Measurements from ENCODE around the gene MBOAT1.

Gene MBOAT1

DNA sequence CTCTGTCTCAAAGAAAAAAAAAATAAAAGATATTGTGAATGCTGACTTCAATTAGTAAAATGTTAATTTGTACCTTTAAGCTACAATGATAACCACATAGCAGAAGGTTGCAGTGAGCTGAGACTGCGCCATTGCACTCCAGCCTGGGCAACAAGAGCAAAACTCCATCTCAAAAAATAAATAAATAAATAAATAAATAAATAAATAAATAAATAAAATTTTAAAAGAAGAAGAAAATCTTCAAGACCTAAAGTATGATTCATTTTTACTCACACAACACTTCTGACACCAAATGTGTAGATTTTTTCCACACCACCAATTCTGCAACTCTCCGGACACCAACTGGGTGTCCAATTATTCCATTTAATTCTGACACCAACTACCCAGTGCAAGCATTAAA lies 28.8 kb upstream of the MBOAT1 start:
- Histone ChIP-seq H3K4me3 (ENCODE audit: low read length) (no peak overlapping the region), H3K4me1 (ENCODE audit: insufficient read depth, low read length) (peaks cover 30% of the 10 kb centered on the region), H2AFZ (ENCODE audit: low read depth, low read length) (no peak overlapping the region), H3K27me3 (ENCODE audit: insufficient read depth, low read length) (no peaks in the 10 kb centered on the region), H3K36me3 (ENCODE audit: insufficient read depth, low read length) (no peaks in the 10 kb centered on the region), H3K9me3 (ENCODE audit: low read length) (peaks cover 3% of the 10 kb centered on the region)

GRCh38 chr6:20238688-20239587 lies 26.7 kb upstream of the MBOAT1 start:
- peaks cover 3% of the 10 kb centered on the region for H3K9me3 ChIP-seq (ENCODE audit: low read length)
- no peak overlapping the region for H3K4me3 ChIP-seq (ENCODE audit: low read length)
- H3K27me3 ChIP-seq (ENCODE audit: insufficient read depth, low read length): no peaks in the 10 kb centered on the region
- H3K4me1 ChIP-seq (ENCODE audit: insufficient read depth, low read length): peaks cover 28% of the 10 kb centered on the region
- H2AFZ ChIP-seq (ENCODE audit: low read depth, low read length): no peak overlapping the region
- no peaks in the 10 kb centered on the region for H3K36me3 ChIP-seq (ENCODE audit: insufficient read depth, low read length)

- peaks cover 17% of the 10 kb centered on the region for H3K4me1 ChIP-seq (ENCODE audit: insufficient read depth, low read length)
- H3K4me3 ChIP-seq (ENCODE audit: low read length): no peak overlapping the region
- H3K9me3 ChIP-seq (ENCODE audit: low read length): peaks cover 3% of the 10 kb centered on the region
- no peak overlapping the region for H2AFZ ChIP-seq (ENCODE audit: low read depth, low read length)
- no peaks in the 10 kb centered on the region for H3K27me3 ChIP-seq (ENCODE audit: insufficient read depth, low read length)
- H3K36me3 ChIP-seq (ENCODE audit: insufficient read depth, low read length): no peaks in the 10 kb centered on the region
These were observed 25.6 kb upstream of the MBOAT1 start for GRCh38 chr6:20237677-20238460.

GRCh38 chr6:20236909-20237600 lies 24.8 kb upstream of the MBOAT1 start:
- H3K4me1 ChIP-seq (ENCODE audit: insufficient read depth, low read length): peaks cover 9% of the 10 kb centered on the region
- H3K36me3 ChIP-seq (ENCODE audit: insufficient read depth, low read length): no peaks in the 10 kb centered on the region
- H3K4me3 ChIP-seq (ENCODE audit: low read length): no peak overlapping the region
- H2AFZ ChIP-seq (ENCODE audit: low read depth, low read length): no peak overlapping the region
- H3K27me3 ChIP-seq (ENCODE audit: insufficient read depth, low read length): no peaks in the 10 kb centered on the region
- H3K9me3 ChIP-seq (ENCODE audit: low read length): peaks cover 3% of the 10 kb centered on the region

- H3K9me3 ChIP-seq (ENCODE audit: low read length): peaks cover 3% of the 10 kb centered on the region
- H3K4me1 ChIP-seq (ENCODE audit: insufficient read depth, low read length): peaks cover 2% of the 10 kb centered on the region
These were observed 24.1 kb upstream of the MBOAT1 start for GRCh38 chr6:20236344-20236743.

GRCh38 chr6:20235041-20235440 lies 22.8 kb upstream of the MBOAT1 start:
- no peak overlapping the region for H3K4me3 ChIP-seq (ENCODE audit: low read length)
- peaks cover 3% of the 10 kb centered on the region for H3K9me3 ChIP-seq (ENCODE audit: low read length)
- H3K36me3 ChIP-seq (ENCODE audit: insufficient read depth, low read length): no peaks in the 10 kb centered on the region
- no peak overlapping the region for H2AFZ ChIP-seq (ENCODE audit: low read depth, low read length)
- H3K27me3 ChIP-seq (ENCODE audit: insufficient read depth, low read length): no peaks in the 10 kb centered on the region
- no peaks in the 10 kb centered on the region for H3K4me1 ChIP-seq (ENCODE audit: insufficient read depth, low read length)

More at GRCh38 chr6:20236344-20236743, 24.1 kb upstream of the MBOAT1 start:
- H3K36me3 ChIP-seq (ENCODE audit: insufficient read depth, low read length): no peaks in the 10 kb centered on the region
- no peak overlapping the region for H3K4me3 ChIP-seq (ENCODE audit: low read length)
- no peaks in the 10 kb centered on the region for H3K27me3 ChIP-seq (ENCODE audit: insufficient read depth, low read length)
- H2AFZ ChIP-seq (ENCODE audit: low read depth, low read length): no peak overlapping the region

- Histone ChIP-seq H3K36me3 (ENCODE audit: insufficient read depth, low read length) (no peaks in the 10 kb centered on the region), H3K27me3 (ENCODE audit: insufficient read depth, low read length) (no peaks in the 10 kb centered on the region), H2AFZ (ENCODE audit: low read depth, low read length) (no peak overlapping the region), H3K9me3 (ENCODE audit: low read length) (peaks cover 3% of the 10 kb centered on the region), H3K4me3 (ENCODE audit: low read length) (no peak overlapping the region), H3K4me1 (ENCODE audit: insufficient read depth, low read length) (no peaks in the 10 kb centered on the region)
These were observed 21.9 kb upstream of the MBOAT1 start for GRCh38 chr6:20234136-20234535.

DNA sequence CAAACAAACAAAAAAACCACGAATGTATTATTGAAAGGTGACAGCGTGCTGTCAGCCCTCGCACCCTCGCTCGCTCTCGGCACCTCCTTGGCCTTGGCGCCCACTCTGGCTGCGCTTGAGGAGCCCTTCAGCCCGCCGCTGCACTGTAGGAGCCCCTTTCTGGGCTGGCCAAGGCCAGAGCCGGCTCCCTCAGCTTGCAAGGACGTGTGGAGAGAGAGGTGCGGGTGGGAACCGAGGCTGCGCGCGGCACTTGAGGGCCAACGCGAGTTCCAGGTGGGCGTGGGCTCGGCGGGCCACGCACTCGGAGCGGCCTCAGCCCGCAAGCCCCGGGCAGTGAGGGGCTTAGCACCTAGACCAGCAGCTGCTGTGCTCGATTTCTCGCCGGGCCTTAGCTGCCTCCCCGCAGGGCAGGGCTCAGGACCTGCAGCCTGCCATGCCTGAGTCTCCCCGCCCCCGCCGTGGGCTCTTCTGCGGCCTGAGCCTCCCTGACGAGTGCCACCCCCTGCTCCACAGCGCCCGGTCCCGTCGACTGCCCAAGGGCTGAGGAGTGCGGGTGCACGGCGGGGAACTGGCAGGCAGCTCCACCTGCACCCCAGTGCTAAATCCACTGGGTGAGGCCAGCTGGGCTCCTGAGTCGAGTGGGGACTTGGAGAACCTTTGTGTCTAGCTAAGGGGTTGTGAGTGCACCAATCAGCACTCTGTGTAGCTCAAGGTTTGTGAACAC lies 20.9 kb upstream of the MBOAT1 start:
- Histone ChIP-seq H2AFZ (ENCODE audit: low read depth, low read length) (no peak overlapping the region), H3K4me3 (ENCODE audit: low read length) (no peak overlapping the region), H3K4me1 (ENCODE audit: insufficient read depth, low read length) (no peaks in the 10 kb centered on the region), H3K27me3 (ENCODE audit: insufficient read depth, low read length) (no peaks in the 10 kb centered on the region), H3K9me3 (ENCODE audit: low read length) (peaks cover 3% of the 10 kb centered on the region), H3K36me3 (ENCODE audit: insufficient read depth, low read length) (no peaks in the 10 kb centered on the region)

DNA sequence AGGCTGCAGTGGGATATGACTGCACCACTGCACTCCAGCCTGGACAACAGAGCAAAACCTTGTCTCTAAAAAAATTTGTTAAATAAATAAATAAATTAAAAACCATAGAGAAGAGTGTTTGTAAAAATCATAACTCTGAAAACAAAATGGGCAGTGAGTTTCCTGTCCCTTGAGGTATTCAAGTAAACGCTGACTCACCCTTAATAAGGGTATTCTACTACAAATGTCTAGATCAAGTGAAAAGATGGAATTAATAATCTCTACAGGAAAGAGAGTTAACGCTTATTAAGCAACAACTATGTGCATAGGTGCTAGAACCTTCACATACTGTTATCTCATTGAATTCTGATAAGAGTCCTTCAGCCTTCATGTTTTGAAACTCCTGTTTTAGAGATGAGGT lies 19.9 kb upstream of the MBOAT1 start:
- H3K9me3 ChIP-seq (ENCODE audit: low read length): peaks cover 3% of the 10 kb centered on the region
- no peak overlapping the region for H3K4me3 ChIP-seq (ENCODE audit: low read length)
- no peaks in the 10 kb centered on the region for H3K36me3 ChIP-seq (ENCODE audit: insufficient read depth, low read length)
- no peaks in the 10 kb centered on the region for H3K4me1 ChIP-seq (ENCODE audit: insufficient read depth, low read length)
- H2AFZ ChIP-seq (ENCODE audit: low read depth, low read length): no peak overlapping the region
- no peaks in the 10 kb centered on the region for H3K27me3 ChIP-seq (ENCODE audit: insufficient read depth, low read length)

DNA sequence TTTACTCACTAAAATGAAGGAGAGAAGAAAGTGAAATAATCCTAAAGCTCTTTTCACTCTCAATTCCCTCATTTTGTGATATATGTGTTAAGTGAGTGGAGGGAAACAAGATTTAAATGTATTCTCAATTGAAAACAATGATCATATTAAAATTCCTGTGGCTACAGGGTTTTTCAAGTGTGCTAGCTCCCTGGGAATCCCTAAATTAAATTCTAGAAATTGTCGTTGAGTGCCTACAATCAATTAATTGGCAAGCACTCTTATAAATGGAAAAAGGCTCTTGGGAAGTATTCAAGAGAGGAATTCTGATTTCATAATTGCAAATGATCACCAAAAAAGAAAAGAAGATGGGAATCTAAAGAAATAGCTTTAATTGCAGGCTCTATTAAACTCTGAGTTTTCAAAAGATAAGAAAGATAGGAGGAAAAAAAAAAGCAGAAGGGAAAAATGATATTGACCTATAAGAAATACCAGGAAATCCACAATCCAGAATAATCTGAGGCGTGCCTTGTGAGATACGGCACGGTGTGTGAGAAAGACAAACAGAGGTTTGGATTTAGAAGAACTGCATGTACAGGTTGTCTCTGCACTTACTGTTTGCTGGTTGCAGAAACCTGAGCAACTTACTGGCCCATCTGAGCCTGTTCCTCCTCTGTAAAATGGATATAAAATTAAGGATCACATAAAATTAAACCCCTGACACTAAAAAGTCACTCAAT lies 18.3 kb upstream of the MBOAT1 start:
- no peaks in the 10 kb centered on the region for H3K36me3 ChIP-seq (ENCODE audit: insufficient read depth, low read length)
- no peaks in the 10 kb centered on the region for H3K4me1 ChIP-seq (ENCODE audit: insufficient read depth, low read length)
- no peak overlapping the region for H3K4me3 ChIP-seq (ENCODE audit: low read length)
- peaks cover 3% of the 10 kb centered on the region for H3K9me3 ChIP-seq (ENCODE audit: low read length)
- no peak overlapping the region for H2AFZ ChIP-seq (ENCODE audit: low read depth, low read length)
- H3K27me3 ChIP-seq (ENCODE audit: insufficient read depth, low read length): no peaks in the 10 kb centered on the region

GRCh38 chr6:20229881-20230280 lies 17.6 kb upstream of the MBOAT1 start:
- Histone ChIP-seq H3K9me3 (ENCODE audit: low read length) (peaks cover 3% of the 10 kb centered on the region), H2AFZ (ENCODE audit: low read depth, low read length) (no peak overlapping the region), H3K4me3 (ENCODE audit: low read length) (no peak overlapping the region), H3K36me3 (ENCODE audit: insufficient read depth, low read length) (no peaks in the 10 kb centered on the region), H3K4me1 (ENCODE audit: insufficient read depth, low read length) (no peaks in the 10 kb centered on the region), H3K27me3 (ENCODE audit: insufficient read depth, low read length) (no peaks in the 10 kb centered on the region)

- Histone ChIP-seq H3K4me1 (ENCODE audit: insufficient read depth, low read length) (peaks cover 6% of the 10 kb centered on the region), H3K9me3 (ENCODE audit: low read length) (no peaks in the 10 kb centered on the region), H3K27me3 (ENCODE audit: insufficient read depth, low read length) (no peaks in the 10 kb centered on the region), H2AFZ (ENCODE audit: low read depth, low read length) (no peak overlapping the region), H3K36me3 (ENCODE audit: insufficient read depth, low read length) (no peaks in the 10 kb centered on the region), H3K4me3 (ENCODE audit: low read length) (no peak overlapping the region)
These were observed 15.1 kb upstream of the MBOAT1 start for GRCh38 chr6:20227350-20227749.
